ENCODE data around the gene CNOT1. TPM values are rescaled to one million over a fixed set of nuclear protein-coding genes. Genes with fewer than 3 reads are reported as not detected.
"Not testable (repeated sequence)": the region's sequence is repeated elsewhere in the genome, so short reads cannot be mapped to it uniquely, and the experiment has no call there.

The CNOT1 gene
- total RNA-seq, 4 donors from 2014 or later, result 93.8 to 124 (median 110) TPM

DNA sequence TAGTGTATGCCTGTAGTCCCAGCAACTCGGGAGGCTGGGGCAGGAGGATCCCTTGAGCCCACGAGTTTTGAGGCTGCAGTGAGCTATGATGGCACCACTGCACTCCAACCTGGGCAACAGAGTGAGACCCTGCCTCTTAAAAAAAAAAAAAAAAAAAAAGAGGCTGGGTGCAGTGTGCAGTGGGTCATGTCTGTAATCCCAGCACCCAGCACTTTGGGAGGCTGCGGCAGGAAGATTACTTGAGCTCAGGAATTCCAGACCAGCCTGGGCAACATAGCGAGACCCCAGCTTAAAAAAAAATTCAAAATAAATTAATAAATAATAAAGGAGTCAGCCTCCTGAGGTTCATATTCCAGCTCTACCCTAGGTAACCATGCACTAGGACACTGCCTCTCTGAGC, 9.6 kb upstream of the CNOT1 start:
- TF ChIP-seq POLR2AphosphoS5 (IDR thresholded peaks at IDR 0.05) (no peak), EP300 (IDR thresholded peaks at IDR 0.05) (no peak), POLR2A (IDR thresholded peaks at IDR 0.05) (no peak)
- TF ChIP-seq, protein P1, sequence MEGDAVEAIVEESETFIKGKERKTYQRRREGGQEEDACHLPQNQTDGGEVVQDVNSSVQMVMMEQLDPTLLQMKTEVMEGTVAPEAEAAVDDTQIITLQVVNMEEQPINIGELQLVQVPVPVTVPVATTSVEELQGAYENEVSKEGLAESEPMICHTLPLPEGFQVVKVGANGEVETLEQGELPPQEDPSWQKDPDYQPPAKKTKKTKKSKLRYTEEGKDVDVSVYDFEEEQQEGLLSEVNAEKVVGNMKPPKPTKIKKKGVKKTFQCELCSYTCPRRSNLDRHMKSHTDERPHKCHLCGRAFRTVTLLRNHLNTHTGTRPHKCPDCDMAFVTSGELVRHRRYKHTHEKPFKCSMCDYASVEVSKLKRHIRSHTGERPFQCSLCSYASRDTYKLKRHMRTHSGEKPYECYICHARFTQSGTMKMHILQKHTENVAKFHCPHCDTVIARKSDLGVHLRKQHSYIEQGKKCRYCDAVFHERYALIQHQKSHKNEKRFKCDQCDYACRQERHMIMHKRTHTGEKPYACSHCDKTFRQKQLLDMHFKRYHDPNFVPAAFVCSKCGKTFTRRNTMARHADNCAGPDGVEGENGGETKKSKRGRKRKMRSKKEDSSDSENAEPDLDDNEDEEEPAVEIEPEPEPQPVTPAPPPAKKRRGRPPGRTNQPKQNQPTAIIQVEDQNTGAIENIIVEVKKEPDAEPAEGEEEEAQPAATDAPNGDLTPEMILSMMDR (IDR thresholded peaks at IDR 0.05), result no peak
- Histone ChIP-seq H3K9me3 (no peaks in the 10 kb centered on the region), H3K4me1 (no peaks in the 10 kb centered on the region), H3K4me3 (no peak overlapping the region), H3K36me3 (no peaks in the 10 kb centered on the region), H3K27me3 (no peaks in the 10 kb centered on the region), H3K27ac (no peak overlapping the region)
- 91 to 100% methylated on average over 2 to 4 of the region's 4 CpGs for WGBS, 2 donors (ENCODE audit: low coverage in 1 of 2)
- ATAC-seq, result no peak

DNA sequence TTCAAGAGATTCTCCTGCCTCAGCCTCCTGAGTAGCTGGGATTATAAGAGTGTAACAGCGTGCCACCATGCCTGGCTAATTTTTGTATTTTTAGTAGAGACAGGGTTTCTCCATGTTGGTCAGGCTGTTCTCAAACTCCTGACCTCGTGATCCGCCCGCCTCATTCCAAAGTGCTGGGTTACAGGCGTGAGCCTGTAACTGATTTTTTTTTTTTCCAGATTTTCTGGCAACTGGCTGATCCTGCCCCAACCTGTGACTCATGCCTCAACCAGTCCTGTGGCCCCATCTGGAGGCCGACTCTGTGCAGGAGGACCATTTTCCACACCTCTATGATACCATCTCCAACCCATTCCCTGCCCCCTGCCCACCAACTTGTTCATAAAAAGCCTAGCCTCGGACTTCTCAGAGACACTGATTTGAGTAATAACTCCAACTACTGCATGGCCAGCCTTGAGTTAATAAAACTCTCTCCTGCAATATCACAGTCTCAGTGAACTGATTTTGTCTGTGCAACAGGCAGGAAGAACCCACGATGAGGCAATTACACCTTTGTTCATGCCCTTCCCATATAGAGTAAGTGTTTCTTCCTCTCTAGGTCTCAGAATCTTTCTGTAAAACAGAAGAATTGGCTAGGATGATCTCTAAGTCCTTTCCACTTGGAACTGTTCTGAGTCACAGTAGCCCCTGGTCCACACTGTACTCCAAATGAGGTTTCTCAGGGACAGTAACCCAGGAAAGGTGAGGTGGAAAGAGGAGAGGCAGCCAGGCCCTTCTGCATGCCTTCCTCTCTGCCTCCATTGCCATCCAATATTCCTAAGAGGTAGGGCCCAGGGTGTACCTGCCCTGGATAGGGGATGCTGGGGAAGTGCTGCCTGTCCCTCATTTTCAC, 8.8 kb upstream of the CNOT1 start:
- Histone ChIP-seq H3K27me3 (no peaks in the 10 kb centered on the region), H3K9me3 (no peaks in the 10 kb centered on the region), H3K4me3 (no peak overlapping the region), H3K4me1 (no peaks in the 10 kb centered on the region), H3K36me3 (no peaks in the 10 kb centered on the region), H3K27ac (no peak overlapping the region)
- 23 to 74% methylated on average over 5 to 6 of the region's 8 CpGs for WGBS, 2 donors (ENCODE audit: low coverage in 1 of 2)
- ATAC-seq, result peak; percentile 41
- TF ChIP-seq POLR2A (IDR thresholded peaks at IDR 0.05) (no peak), EP300 (IDR thresholded peaks at IDR 0.05) (no peak), POLR2AphosphoS5 (IDR thresholded peaks at IDR 0.05) (no peak)
- TF ChIP-seq, protein P1 (IDR thresholded peaks at IDR 0.05), result no peak

DNA sequence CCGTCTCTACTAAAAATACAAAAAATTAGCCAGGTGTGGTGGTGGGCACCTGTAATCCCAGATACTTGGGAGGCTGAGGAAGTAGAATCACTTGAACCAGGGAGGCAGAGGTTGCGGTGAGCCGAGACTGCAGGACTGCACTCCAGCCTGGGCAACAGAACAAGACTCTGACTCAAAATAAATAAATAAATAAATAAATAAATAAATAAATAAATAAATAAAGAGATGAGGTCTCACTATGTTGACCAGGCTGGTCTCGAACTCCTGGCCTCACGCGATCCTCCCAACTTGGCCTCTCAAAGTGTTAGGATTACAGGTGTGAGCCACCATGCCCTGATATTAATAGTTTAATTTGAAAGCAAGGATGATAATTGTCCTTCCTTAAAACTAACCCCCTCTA, 7.4 kb upstream of the CNOT1 start:
- not testable (repeated sequence) for ATAC-seq, H3K36me3 ChIP-seq, H3K27me3 ChIP-seq, H3K9me3 ChIP-seq, H3K4me3 ChIP-seq, H3K27ac ChIP-seq, H3K4me1 ChIP-seq
- 95 to 97% methylated on average over 3 to 6 of the region's 6 CpGs for WGBS, 2 donors (ENCODE audit: low coverage in 1 of 2)

DNA sequence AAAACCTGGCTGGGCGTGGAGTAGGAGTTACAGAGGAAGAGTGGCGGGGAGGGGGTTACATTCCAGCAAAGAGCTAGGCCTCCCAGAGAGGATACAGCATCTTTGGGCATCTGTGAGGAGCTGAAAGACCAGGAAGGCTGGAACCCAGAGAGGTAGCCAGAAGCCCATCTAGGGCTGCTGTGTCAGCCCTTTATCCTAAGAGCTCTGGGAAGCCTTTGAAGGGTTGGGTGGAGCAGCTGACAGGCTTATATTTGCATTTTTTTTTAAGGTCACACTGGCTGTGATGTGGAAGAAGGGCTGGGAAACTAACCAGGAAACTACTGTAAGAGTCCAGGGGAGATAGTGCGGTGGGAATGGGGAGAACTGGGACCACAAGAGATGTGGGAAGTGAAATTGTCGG, 6.8 kb upstream of the CNOT1 start:
- Histone ChIP-seq H3K9me3 (no peaks in the 10 kb centered on the region), H3K36me3 (no peaks in the 10 kb centered on the region), H3K27ac (no peak overlapping the region), H3K4me3 (no peak overlapping the region), H3K4me1 (no peaks in the 10 kb centered on the region), H3K27me3 (no peaks in the 10 kb centered on the region)
- no peak for TF ChIP-seq POLR2A (IDR thresholded peaks at IDR 0.05)
- TF ChIP-seq EP300 (IDR thresholded peaks at IDR 0.05), result no peak
- no peak for TF ChIP-seq POLR2AphosphoS5 (IDR thresholded peaks at IDR 0.05)
- ATAC-seq, result no peak
- WGBS, 2 donors (ENCODE audit: low coverage in 1 of 2), result 88 to 90% methylated on average over 4 of the region's 4 CpGs

DNA sequence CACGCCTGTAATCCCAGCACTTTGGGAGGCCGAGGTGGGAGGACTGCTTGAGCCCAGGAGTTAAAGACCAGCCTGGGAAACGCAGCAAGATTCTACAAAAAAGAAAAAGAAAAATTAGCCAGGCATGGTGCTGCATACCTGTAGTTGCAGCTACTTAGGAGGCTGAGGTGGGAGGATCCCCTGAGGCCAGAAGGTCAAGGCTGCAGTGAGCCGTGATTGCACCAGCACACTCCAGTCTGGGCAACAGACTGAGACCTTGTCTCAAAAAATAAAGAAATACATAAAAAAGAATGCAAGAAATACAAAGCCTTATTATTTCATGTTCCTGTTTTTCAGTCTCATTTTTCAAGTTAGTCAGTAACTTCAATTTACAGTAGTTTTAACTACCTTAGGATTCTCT, 5.9 kb upstream of the CNOT1 start:
- H3K9me3 ChIP-seq, result no peaks in the 10 kb centered on the region
- WGBS, 2 donors (ENCODE audit: low coverage in 1 of 2), result 79 to 91% methylated on average over 3 to 4 of the region's 4 CpGs
- no peaks in the 10 kb centered on the region for H3K36me3 ChIP-seq
- no peaks in the 10 kb centered on the region for H3K27me3 ChIP-seq
- ATAC-seq, result no peak
- H3K27ac ChIP-seq, result no peak overlapping the region
- H3K4me1 ChIP-seq, result no peaks in the 10 kb centered on the region
- TF ChIP-seq POLR2A (IDR thresholded peaks at IDR 0.05) (no peak), POLR2AphosphoS5 (IDR thresholded peaks at IDR 0.05) (no peak)
- TF ChIP-seq, protein P1 (IDR thresholded peaks at IDR 0.05), result no peak
- no peak overlapping the region for H3K4me3 ChIP-seq

DNA sequence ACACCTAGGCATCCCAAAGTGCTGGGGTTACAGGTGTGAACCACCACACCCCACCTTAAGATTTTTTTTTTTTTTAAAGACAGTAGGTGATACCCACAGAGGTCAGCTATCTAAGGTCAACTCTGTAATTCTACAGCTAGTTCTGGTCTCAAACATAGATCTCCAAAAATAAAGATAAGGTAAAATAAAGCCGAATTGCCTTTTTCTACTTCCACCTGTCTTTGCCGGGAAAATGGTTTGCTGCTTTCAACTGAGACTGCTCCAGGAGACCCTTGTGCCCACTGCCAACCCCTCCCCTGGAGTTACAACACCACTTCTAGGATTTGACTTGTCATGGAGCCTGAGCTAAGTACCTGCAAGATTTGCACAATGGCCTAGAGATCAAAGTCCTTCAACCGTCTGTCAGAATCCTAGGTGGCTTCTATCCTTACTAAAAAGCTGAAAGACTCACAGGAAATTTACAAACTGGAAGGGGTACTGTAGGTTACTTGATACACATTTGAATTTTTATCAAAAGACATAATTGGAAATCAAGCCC, 4.7 kb upstream of the CNOT1 start:
- WGBS, 2 donors (ENCODE audit: low coverage in 1 of 2), result 73 to 83% methylated on average over 3 of the region's 3 CpGs
- H3K4me1 ChIP-seq, result no peaks in the 10 kb centered on the region
- no peak overlapping the region for H3K27ac ChIP-seq
- H3K4me3 ChIP-seq, result no peak overlapping the region
- ATAC-seq, result no peak
- no peaks in the 10 kb centered on the region for H3K36me3 ChIP-seq
- no peaks in the 10 kb centered on the region for H3K9me3 ChIP-seq
- TF ChIP-seq EP300 (IDR thresholded peaks at IDR 0.05) (no peak), POLR2A (IDR thresholded peaks at IDR 0.05) (no peak), POLR2AphosphoS5 (IDR thresholded peaks at IDR 0.05) (no peak)
- TF ChIP-seq, protein P1 (IDR thresholded peaks at IDR 0.05), result no peak
- no peaks in the 10 kb centered on the region for H3K27me3 ChIP-seq
